Transverse colon (tissue), 4 donors: Measurements from ENCODE around the gene PFN1. TPM values are rescaled to one million over a fixed set of nuclear protein-coding genes. Genes with fewer than 3 reads are reported as not detected.

Experiments
- DNase-seq: peaks from one replicate; pipeline ENCODE4 v3.0.0-alpha.2; 2019
- H3K27ac ChIP-seq, 4 donors: fragments of 200-600 bp; sonication (generic); 2 replicates each; pipeline ENCODE4 v1.5.1; 2016 to 2018; ENCODE audit warnings: inconsistent platforms in 4 of 4
- H3K27me3 ChIP-seq: fragments of 200-600 bp; sonication (generic); 2 replicates; pipeline ENCODE4 v1.5.1; 2017; ENCODE audit warnings: inconsistent platforms
- H3K36me3 ChIP-seq, 4 donors: fragments of 200-600 bp; sonication (generic); 2 replicates each; pipeline ENCODE4 v1.5.1; 2017 to 2019; ENCODE audit warnings: inconsistent platforms in 4 of 4
- H3K4me1 ChIP-seq, 4 donors: fragments of 200-600 bp; sonication (generic); 2 replicates each; pipeline ENCODE4 v1.5.1; 2017 to 2020; ENCODE audit warnings: inconsistent platforms in 4 of 4
- H3K4me3 ChIP-seq, 4 donors: fragments of 200-600 bp; sonication (generic); 1 replicate in 1 of 4; 2 replicates in 3 of 4; pipeline versions ENCODE4 v1.5.1 to v1.6.1; 2017 to 2019; ENCODE audit warnings: inconsistent platforms in 4 of 4
- H3K9me3 ChIP-seq, 2 donors: fragments of 200-600 bp; sonication (generic); 2 replicates each; pipeline ENCODE4 v1.5.1; 2017 to 2019; ENCODE audit warnings: inconsistent platforms in 2 of 2
- EP300 ChIP-seq: sonication (generic); formaldehyde crosslinking; IDR thresholded peaks from one replicate; pipeline ENCODE4 v1.6.1; 2017; ENCODE audit warnings: antibody characterized with exemption, low read depth
- POLR2A ChIP-seq: fragments of 450-650 bp; IDR thresholded peaks from one replicate; pipeline ENCODE4 v1.6.1; 2016; ENCODE audit warnings: antibody characterized with exemption, mild to moderate bottlenecking, moderate library complexity
- POLR2AphosphoS5 ChIP-seq, 3 donors: sonication (generic); formaldehyde crosslinking; IDR thresholded peaks; one replicate each; pipeline ENCODE4 v1.6.1; 2016; ENCODE audit warnings: antibody characterized with exemption in 3 of 3
- WGBS, 2 donors: methylation state at CpG; one replicate each; pipeline ENCODE4 v1.1.5; 2018; ENCODE audit warnings: low coverage in 1 of 2; 5-methylcytosine and 5-hydroxymethylcytosine counted together
- in situ Hi-C, 4 donors: fragments of 200-750 bp; cut with MboI; loops; one replicate each; pipeline versions ENCODE4 v1.15.0 to v1.15.1; 2017; ENCODE audit warnings: low sequenced_read_pairs in 3 of 4, low pct_ligation_motif_present in 1 of 4, low pct_unique_long_range_greater_than_20kb in 1 of 4
- intact Hi-C: fragments of 100-400 bp; cut with DNase I; formaldehyde crosslinking; loops from one replicate; pipeline ENCODE4 v1.15.1; 2023; ENCODE audit warnings: low total_unique reads
- total RNA-seq, 4 donors: library from RNA; depleted of rRNA; stranded (reverse); fragments of >200 nt; gene quantifications; one replicate each; pipeline ENCODE4 v1.1.0, GENCODE V29; 2016
- TF ChIP-seq, protein P1 (sequence below), 5 experiments: fragments of 200-600 bp in 3 of 5; fragments of 450-650 bp in 2 of 5; sonication (generic) in 3 of 5; IDR thresholded peaks; 1 replicate in 2 of 5; 2 replicates in 3 of 5; pipeline ENCODE4 v1.5.1; 2016 to 2017; ENCODE audit warnings: antibody characterized with exemption in 5 of 5, inconsistent platforms in 3 of 5, mild to moderate bottlenecking in 2 of 5, moderate library complexity in 1 of 5

The PFN1 gene
- total RNA-seq, 4 donors from 2014 or later = 743 to 1,049 (median 945) TPM

DNA sequence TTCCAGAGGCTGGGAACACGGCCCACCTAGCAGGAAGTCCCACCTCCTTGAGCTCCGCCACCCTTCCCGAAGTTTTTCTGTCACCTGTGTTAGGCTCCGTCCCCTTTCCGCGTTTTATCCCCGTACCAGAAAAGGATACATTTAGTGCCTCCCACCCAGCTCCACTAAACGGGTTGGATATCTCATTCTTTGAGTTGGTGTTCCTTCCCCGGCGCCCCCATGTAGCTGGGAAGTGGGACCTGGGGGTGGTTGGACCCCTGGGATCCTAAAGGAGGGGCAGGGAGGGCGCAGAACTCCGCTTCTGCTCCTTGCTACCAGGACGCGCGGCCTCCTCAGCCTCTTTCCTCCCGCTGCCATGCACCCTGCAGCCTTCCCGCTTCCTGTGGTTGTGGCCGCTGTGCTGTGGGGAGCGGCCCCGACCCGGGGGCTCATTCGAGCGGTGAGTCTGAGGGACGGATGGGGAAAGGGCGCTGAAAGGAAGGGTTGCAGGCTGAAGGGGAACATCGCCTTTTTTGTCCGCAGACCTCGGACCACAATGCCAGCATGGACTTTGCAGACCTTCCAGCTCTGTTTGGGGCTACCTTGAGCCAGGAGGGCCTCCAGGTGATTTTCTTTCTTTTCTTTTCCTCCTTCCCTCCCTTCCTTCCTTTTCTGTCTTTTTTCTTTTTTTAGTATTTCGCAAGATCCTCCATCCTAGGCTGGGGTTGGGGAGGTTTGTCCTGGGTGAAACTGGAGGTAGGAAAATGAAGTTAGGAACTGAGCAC, 7.6 kb downstream of the PFN1 start:
- peak overlapping the region; percentile 96 to 97 (median 96) for H3K27ac ChIP-seq

DNA sequence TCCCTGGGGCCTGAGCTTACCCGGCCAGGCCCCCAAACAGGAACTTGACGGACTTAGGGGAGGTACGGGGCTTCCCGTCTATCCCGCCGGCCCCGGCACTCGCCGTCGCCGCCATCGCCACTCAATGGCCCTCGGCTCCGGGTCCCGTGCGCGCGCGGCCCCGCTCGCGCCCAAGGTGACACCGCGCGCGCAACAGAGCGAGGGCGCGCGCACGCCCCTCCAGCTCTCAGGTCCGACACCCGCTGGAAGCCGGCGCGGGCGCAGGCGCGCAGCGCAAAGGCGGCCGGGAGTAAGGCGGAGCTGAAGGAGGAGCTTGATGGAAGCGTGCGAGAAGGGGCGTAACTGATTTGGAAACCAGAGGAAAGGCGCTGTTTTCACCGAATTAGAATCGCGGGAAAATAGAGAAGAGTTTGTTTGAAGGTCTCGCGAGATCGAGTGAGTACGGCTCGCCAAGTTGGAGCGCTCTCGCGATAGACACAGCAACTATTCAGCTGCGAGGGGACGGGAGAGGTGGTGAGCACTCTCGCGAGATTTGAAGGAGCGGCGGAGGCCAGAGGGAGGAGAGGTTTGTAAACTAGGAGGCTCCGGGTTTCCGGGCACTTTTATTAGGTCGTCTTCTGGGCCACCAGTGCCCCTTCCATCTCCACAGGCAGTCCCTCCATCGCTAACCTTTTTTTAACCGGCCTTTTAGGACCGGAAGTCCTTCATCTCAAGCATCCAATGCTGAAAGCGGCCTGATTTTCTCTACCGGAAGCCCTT, 8.4 kb downstream of the PFN1 start, which contains the start of the genes RNF167 and SLC25A11:
TSS of gene RNF167 (plus strand) at position 473 of the 759 bp plus-strand sequence. CDS start 642 bp downstream, outside the sequence.
TSS of gene SLC25A11 (minus strand) at position 251 of the 759 bp plus-strand sequence. CDS start at position 115, 136 bp downstream.
- DNase-seq = peak; percentile 96
- Histone ChIP-seq H3K9me3 (no peaks in the 10 kb centered on the region), H3K27ac (peak within 1 kb of the TSS; percentile 96 to 97 (median 96)), H3K27me3 (no peaks in the 10 kb centered on the region), H3K4me1 (peaks cover 30 to 58% (median 31%) of the 10 kb centered on the region in 4 donors), H3K36me3 (peaks cover 0 to 14% (median 4%) of the 10 kb centered on the region in 4 donors), H3K4me3 (peak within 1 kb of the TSS; percentile 74 to 87 (median 80))
- intact Hi-C loops = loop anchor here (10.0 kb wide), 1 partner anchor 45 kb away; the partner anchor contains the start of gene CAMTA2
- WGBS, 2 donors = 0% methylated on average over 8 to 59 of the region's 72 CpGs
- TF ChIP-seq POLR2AphosphoS5 (IDR thresholded peaks at IDR 0.05) (peak; percentile 73 to 85 (median 81)), POLR2A (peak; percentile 73), EP300 (no peak)
- TF ChIP-seq, protein P1, sequence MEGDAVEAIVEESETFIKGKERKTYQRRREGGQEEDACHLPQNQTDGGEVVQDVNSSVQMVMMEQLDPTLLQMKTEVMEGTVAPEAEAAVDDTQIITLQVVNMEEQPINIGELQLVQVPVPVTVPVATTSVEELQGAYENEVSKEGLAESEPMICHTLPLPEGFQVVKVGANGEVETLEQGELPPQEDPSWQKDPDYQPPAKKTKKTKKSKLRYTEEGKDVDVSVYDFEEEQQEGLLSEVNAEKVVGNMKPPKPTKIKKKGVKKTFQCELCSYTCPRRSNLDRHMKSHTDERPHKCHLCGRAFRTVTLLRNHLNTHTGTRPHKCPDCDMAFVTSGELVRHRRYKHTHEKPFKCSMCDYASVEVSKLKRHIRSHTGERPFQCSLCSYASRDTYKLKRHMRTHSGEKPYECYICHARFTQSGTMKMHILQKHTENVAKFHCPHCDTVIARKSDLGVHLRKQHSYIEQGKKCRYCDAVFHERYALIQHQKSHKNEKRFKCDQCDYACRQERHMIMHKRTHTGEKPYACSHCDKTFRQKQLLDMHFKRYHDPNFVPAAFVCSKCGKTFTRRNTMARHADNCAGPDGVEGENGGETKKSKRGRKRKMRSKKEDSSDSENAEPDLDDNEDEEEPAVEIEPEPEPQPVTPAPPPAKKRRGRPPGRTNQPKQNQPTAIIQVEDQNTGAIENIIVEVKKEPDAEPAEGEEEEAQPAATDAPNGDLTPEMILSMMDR (IDR thresholded peaks at IDR 0.05) = no peak
- in situ Hi-C loops = no loop called here

More for the DNA sequence above, 7.6 kb downstream of the PFN1 start:
- no peaks in the 10 kb centered on the region for H3K9me3 ChIP-seq
- H3K27me3 ChIP-seq = no peaks in the 10 kb centered on the region
- in situ Hi-C loops (no loop called here), intact Hi-C loops (no loop called here)
- H3K4me1 ChIP-seq = peaks cover 38 to 66% (median 39%) of the 10 kb centered on the region in 4 donors
- H3K4me3 ChIP-seq = peak overlapping the region; percentile 68 to 84 (median 75)
- 0 to 2% methylated on average over 8 to 29 of the region's 29 CpGs for WGBS, 2 donors
- H3K36me3 ChIP-seq = peaks cover 0 to 14% (median 4%) of the 10 kb centered on the region in 4 donors
- peak; percentile 82 for DNase-seq
- TF ChIP-seq POLR2A = no peak
- no peak for TF ChIP-seq POLR2AphosphoS5 (IDR thresholded peaks at IDR 0.05)
- TF ChIP-seq EP300 = no peak
- TF ChIP-seq, protein P1 (IDR thresholded peaks at IDR 0.05) = no peak

DNA sequence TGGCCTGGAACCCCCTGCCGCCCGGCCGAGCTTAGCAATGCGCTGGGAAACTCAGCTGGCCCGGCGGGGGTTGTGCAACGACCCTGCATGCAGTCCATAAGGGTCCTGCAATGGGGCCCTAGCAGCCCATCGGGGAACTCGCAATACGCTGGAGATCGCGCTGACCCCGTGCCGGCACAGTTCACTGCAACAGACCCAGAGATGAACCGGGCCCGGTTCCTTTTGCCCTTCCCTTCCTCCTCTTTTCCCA, 8.9 kb downstream of the PFN1 start:
- Histone ChIP-seq H3K36me3 (peaks cover 0 to 14% (median 4%) of the 10 kb centered on the region in 4 donors), H3K27ac (peak overlapping the region; percentile 96 to 97 (median 96))
- in situ Hi-C loops = no loop called here

More for the DNA sequence above, 8.9 kb downstream of the PFN1 start:
- peak; percentile 32 for DNase-seq
- 0% methylated on average over 16 of the region's 16 CpGs; no CpG with 5 or more reads in 1 of the 2 donors for WGBS, 2 donors
- H3K9me3 ChIP-seq = no peaks in the 10 kb centered on the region
- no peak for TF ChIP-seq POLR2AphosphoS5 (IDR thresholded peaks at IDR 0.05)
- TF ChIP-seq, protein P1 (IDR thresholded peaks at IDR 0.05) = peak in 1 of 5 experiments; percentile 22
- peak overlapping the region; percentile 74 to 87 (median 80) for H3K4me3 ChIP-seq
- peaks cover 26 to 54% (median 27%) of the 10 kb centered on the region in 4 donors for H3K4me1 ChIP-seq
- intact Hi-C loops = loop anchor here (10.0 kb wide), 1 partner anchor 45 kb away; the partner anchor contains the start of gene CAMTA2
- H3K27me3 ChIP-seq = no peaks in the 10 kb centered on the region
